ENCODE results near the gene HSPH1.

GRCh38 chr13:31208559-31209122 is 46.9 kb upstream of the HSPH1 start:
- TF ChIP-seq TCF7L2 (IDR thresholded peaks at IDR 0.05; ENCODE audit: borderline replicate concordance, extremely low read depth, insufficient read depth, insufficient read length), result no peak
- TF ChIP-seq EZH2phosphoT487 (IDR thresholded peaks at IDR 0.05; ENCODE audit: borderline replicate concordance), result no peak
- TF ChIP-seq CTCF (IDR thresholded peaks at IDR 0.05 in 2 of 3, conservative IDR thresholded peaks at IDR 0.05 in 1 of 3; ENCODE audit: borderline replicate concordance in 1 of 3, insufficient read depth in 1 of 3, low read depth in 2 of 3, low read length in 2 of 3), result no peak
- no peak for TF ChIP-seq POLR2A (IDR thresholded peaks at IDR 0.05; ENCODE audit: borderline replicate concordance, extremely low read depth, insufficient read depth, insufficient read length)
- TF ChIP-seq ZNF274 (IDR thresholded peaks at IDR 0.05; ENCODE audit: low read depth, low read length), result no peak
- no peak for TF ChIP-seq RAD21 (IDR thresholded peaks at IDR 0.05; ENCODE audit: low read depth)
- TF ChIP-seq REST (IDR thresholded peaks at IDR 0.05; ENCODE audit: low read depth), result no peak
- TF ChIP-seq POLR2AphosphoS5 (IDR thresholded peaks at IDR 0.05; ENCODE audit: low read depth, low read length), result no peak
